Measurements from ENCODE around the gene GTPBP3. TPM values are rescaled to one million over a fixed set of nuclear protein-coding genes. Genes with fewer than 3 reads are reported as not detected.

The GTPBP3 gene
- total RNA-seq, 1 donor from 2014 or later, result 12.3 TPM

DNA sequence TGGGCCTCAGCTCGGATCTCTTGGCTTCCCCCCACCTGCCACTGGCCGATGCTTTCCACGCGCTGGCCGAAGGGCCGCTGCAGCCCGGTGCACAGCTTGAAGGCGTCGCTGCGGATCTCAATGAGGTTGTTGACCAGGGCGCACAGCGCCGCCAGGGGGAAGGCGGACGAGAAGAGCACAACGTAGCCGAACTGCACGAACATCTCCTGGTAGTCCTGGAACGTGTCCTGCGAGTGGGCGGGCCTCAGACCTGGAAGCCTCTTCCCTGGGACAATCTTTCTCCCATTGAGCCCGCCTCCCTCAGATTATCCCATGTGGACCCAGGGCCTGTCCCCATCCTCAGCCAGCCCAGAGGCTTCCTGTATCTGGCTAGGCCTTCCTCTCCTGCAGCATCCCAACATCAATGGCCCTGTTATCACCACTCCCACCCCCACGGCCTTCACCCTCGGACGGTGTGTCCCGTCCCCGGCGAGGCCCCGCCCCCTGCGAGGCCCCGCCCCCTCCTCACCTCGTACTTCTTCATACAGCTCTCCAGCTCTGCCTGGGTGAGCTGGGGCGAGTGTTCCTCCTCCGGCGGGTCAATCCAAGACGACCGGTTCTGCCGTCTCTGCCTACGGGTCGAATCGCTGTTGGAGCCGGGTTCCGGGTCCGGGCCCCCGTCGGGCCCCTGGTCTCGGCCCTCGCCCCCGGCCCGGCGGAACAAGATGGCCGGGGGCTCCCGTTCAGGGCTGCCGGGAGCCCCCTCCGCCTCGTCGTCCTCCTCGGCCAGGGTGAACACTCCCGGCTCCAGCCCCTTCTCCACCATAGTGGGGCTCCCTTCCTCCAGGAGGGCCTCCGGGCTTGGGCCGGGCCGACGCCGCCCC is 9.5 kb upstream of the GTPBP3 start:
- no peak for DNase-seq

DNA sequence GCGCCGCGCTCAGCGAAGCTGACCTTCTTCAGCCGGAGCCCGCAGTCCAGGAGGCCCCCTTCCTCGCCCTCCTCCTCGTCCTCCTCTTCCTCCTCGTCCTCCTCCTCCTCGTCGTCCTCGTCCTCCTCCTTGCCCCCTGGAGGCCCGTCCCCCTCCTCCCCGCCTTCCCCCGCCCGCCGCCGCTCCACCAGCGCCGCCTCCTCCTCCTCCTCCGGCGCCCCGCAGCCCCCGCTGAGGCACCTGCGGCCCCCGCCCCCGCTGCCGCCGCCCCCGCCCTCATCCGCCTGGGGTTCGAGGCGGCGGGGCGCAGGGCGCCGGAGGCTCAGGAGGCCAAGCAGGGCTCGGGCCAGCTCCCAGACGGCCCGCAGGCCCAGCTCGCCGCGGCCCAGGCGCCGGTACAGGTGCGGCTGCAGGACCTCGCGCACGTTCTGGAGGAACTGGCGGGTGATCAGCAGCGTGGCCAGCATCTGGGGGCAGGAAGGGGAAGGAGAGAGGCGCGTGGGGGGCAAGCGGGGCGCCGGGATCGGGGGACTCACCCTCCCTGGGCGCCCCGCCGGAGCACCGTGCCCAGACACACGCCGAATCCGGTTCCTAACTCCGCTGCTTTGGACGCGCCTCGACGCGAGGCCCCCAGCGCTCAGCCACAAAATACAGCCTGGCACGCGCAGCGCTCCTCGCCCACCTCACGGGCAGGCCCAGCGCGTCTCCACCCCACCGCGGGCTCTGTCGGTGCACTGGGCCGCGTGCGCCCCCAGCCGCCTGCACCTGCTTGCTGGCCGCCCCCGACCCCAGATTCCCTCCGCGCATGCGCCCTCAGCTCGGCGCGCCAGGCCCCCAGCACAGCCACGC is 8.6 kb upstream of the GTPBP3 start:
- DNase-seq, result no peak

DNA sequence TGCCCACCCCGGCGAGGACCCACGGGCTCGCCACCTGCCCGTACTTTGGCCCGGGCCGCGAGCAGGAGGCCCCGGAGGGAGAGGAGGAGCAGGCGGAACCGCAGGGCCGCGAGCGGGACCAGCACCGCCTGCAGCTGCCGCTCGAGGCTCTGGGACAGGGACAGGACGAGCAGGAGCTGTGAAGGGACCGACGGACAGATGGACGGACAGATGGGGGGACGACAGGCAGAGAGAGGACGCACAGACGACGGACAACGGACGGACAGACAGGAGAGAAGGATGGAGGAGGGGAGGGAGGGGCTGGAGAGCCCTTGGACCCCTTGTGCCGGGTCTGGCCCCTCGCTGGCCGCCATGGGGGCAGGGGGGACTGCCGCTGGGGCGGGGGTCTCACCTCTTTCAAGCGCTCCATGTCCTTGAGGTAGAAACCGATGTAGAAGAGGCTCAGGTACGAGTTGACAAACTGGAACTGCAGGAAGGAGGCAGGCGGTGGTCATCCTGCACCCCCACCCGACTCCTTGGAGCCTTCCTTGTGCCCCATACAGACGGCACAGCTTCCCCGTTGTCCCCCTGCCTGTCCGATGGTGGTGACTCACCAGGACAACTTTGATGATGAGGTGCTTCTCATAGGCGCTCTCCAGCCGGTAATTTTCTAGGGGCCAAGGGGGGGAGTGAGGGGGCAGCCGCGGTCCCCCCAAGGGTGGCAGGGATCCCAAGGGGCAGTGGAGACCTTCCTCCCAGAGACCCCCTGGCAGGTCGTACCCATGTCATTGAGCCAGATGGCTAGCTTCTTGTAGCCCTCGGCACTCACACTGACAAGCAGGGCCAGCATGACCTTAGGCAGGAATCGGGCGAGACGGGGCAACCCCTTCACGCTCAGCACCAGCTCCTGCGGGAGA is 7.7 kb upstream of the GTPBP3 start:
- no peak for DNase-seq

DNA sequence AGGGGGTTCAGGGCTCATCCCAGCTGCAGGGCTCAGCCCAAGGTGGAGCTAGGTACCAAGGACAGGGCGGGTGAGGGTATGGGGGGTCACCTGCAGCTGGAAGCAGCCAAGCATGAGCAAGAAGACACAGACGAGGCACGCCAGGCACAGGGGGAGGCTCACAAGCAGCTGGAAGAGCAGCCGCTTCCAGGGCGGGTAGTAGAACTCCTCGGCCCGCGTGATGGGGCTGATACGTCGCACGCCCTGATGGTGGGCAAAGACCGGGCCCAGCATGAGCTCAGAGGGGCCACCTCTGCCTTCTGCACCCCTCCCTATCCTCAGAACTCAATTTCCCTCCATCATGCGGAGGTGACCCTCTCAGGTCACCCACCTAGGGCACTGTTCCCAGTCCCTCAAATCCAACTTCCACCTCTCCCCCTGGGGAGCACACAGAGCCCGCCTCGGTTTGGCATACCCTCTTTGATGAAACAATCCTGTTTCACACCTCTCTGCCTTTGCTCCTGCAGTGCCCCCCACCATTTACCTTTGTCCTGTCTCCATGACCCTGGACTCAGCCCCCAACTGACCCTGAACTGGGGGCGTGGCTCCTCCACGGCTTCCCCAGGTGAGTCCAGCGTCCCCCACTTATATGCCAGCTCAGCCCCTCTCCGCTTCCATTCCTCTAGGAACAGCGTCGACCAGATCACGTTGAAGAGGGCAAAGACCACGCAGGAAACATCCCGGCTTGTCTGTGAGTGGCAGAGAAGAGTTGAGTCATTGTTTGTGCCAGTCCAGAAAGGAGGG is 6.9 kb upstream of the GTPBP3 start:
- no peak for DNase-seq

DNA sequence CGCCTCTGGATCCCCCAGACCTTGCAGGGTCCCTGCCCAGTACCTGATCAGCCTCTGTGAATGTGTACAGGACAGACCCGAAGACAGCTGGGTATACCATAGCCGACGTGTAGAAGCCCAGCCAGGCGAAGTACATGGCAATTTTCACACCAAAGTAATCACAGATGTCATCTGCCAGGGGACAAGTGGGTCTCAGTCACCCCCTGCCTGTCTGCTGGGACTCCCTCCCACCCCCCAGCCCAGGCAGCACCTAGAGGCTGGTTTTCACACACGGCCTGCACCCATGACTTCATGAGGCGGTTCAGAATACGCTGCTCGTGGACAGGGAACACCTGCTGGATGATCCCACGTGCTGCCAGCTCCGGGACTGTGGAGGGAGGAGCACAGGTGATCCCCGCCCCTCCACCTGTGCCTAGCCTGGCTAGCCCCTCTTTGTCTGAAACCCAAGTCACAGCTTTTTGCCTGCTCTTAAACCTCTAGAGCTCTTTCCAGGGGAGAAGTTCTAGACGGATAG is 6.3 kb upstream of the GTPBP3 start:
- no peak for DNase-seq

DNA sequence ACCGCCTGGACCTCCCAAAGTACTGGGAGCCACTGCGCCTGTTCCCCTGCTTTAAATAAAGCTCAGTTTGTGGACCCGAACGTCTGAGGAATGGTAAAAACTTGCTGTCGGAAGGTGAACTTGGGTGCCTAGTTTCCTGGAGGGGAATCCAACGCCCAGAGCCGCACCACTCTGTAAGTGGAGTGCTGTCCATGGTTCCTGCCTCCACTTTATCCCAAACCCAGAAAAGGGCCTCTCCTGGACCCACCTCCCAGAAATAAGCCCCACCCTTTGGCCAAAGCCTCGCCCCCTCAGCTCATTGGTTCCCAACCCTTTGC is 5.0 kb upstream of the GTPBP3 start:
- no peak for DNase-seq

DNA sequence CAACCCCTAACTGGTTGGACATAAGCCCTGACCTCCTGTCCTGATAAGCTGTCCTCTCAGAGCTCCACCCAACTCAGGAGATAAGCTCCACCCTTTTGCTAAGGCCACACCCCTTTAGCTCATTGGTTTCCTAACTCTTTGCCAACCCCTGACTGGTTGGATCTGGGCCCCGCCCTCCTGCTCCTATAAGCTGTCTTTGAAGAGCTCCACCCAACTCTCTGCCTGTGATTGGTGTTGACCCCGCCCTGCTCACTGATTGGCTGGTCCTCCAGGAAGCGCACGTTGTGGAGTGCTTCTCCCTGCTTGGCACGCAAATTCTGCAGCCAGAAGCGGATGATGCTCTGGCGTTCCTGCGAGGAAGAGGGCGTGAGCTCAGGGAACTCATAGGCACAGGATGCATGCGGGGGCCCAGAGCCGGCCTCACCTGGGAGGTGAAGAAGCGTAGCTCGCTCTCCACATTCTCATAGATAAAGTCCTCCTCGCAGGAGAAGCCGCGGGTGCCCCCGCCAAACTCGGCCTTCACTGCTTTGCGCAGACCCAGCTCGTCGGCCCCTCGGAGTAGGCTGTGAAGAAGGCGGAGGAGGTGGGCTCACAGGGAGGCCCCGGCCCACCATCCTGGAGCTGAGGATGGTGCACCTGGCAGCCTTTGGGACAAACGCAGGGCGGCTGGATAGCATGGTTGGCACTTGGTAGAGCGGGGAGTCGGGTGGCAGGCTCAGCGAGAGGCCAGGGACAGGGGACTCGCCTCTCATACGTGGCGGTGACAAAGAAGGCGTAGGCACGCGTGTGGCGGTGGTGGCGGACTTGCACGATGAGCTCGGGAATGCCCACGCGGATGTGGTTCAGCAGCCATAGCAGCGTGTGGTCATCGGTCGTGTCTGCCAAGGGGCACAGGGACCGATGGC is 4.4 kb upstream of the GTPBP3 start:
- DNase-seq, result peak; percentile 50

DNA sequence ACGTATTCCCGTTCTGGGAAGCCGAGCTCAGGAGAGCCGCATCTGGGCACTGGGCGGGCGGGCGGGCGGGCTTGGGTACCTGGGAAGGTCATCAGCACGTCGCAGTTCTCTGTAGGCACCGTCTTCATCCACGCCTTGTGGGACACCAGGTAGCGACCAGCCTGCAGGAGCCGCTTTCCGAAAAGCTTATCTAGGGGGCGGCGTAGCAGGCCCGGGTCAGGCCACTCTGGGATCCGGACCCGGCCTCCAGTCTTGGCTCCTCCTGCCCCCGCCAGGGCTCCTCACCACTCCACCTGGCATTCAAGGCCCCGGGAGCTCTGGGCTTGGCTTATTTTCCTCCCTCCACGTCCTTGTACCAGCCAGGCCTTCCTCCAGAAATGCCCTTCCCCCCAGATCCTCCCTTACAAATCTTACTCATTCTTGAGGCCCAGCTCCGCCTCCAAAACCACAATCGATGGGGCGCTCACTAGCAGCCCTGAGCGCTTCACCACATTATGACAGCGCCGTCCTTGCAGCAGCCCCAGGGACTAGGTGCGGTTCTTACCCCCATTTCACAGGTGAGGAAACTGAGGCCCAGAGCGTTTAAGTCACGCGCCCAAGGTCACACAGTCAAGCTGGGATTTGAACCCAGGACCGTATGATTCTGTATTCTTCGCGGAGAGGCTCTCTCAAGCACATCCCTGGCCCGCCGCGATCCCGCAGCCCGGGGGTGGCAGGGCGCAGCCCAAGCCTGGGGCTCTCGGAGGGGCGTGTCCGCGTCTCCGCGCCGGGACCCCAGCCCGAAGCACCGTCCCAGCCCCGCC is 3.5 kb upstream of the GTPBP3 start:
- no peak for DNase-seq

DNA sequence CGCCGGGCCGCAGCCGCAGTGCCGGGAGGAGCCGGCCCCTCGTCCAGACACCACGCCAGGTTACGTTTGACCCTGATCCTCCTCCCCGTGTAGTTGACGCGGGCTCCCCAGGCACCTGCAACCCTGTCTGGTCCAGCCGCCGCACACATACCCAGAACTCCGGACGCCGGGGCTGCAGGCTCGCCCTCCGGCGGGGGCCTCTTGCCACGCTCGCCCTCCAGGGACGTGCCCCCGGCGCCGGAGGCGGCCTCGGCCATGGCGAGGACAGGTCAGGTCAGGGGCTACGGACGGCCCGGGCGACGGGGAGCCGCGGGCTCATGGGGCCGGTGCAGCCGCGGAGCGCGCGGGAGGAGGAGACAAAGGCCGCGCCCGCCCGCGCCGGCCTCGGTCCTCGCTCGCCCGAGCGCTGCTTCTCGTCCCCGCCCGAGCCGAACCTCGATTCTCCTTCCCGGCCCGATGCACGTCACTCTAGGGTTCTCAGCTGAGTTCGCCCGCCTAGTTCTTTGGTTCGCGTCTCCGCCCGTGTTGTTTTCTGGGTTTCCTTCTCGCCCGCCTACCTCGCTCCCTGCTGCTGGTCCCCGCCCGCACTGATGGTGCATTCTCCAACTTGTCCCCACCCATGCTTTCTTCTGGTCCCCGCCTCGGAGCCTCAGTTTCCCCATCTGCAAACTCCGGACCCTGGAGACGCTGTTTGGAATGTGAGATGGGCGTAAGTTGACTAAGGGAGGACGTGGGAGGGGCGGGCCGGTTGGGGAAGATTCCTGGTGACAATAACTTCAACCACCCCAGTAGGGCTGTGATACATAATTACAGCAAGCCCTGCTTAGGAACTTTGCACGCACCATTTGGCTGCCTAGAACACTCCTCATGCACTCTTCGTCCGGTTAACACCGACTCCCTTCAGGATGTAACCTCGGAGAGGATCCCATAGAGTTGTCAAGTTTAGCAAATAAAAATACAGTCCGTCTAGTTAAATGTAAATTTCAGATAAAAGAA is 2.6 kb upstream of the GTPBP3 start, which contains the start of gene ANO8:
Gene ANO8 (minus strand): TSS at position 442 of the 996 bp plus-strand sequence. CDS start 185 bp downstream, at position 257.
- peak; percentile 99 for DNase-seq

DNA sequence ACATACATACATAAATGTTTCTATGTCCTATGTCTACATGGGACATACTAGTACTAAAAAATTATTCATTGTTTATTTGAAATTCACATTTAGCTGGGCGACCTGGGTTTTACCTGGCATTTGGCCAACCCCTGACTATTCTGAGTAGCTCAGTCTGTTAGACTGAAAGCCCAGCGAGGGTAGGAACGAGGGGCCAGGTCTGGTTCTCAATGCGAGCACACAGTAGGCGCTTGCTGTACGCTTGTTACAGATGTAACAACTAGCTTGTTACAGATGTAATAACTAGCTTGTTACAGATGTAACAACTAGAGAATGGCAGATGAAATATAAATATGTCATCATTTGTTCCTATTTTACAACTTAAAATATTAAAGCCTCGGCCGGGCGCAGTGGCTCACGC is 1.8 kb upstream of the GTPBP3 start:
- no peak for DNase-seq

DNA sequence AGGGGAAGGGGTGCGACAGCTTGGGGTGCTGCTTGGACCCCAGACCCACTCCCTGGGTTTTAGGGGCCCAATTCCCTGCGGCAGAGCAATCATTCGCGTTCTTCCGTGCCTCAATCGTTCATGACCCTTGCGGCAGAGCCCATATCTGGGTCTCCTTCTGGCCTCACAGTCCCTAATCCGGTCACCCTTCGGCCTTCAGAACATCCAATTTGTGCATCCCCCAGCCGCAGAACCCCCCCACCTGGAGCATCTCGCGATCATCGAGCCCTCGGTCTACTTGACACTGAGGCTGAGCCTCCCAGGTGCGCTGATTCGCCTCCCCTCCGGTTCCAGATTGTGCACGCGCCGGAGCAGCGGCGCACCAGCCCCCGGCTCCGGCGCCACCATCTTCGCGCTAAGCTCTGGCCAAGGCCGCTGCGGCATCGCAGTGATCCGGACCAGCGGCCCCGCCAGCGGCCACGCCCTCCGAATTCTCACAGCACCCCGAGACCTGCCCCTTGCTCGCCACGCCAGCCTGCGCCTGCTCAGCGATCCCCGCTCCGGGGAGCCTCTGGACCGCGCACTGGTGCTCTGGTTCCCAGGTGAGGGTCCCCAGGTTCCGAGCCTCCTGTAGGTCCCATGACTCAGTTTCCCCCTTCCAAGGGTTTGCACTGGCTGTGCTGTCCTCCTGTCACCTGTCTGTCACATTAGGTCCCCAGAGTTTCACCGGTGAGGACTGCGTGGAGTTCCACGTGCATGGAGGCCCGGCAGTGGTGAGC is 501 bp downstream of the GTPBP3 start:
- DNase-seq, result no peak

DNA sequence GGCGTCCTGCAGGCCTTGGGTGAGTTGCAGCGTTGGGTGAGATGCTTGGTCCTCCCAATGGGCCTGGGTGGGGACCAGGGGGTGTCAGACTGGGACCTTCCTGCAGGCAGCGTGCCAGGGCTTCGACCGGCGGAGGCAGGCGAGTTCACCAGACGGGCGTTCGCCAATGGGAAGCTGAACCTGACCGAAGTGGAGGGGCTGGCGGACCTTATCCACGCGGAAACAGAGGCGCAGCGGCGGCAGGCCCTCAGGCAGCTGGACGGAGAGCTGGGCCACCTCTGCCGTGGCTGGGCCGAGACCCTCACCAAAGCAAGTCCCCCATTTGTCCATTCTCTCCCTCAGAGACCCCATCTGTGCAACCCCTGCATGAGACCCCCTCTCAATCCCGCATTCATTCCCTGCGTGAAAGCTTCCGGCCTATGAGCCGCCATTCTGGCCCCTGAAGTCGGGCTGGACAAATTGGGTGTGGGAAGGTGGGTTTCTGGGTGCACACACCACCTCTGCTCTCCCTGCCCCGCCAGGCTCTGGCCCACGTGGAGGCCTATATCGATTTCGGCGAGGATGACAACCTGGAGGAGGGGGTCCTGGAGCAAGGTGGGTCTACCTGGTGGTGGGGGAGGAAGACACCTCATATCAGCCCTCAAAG is 1.2 kb downstream of the GTPBP3 start:
- DNase-seq, result no peak

DNA sequence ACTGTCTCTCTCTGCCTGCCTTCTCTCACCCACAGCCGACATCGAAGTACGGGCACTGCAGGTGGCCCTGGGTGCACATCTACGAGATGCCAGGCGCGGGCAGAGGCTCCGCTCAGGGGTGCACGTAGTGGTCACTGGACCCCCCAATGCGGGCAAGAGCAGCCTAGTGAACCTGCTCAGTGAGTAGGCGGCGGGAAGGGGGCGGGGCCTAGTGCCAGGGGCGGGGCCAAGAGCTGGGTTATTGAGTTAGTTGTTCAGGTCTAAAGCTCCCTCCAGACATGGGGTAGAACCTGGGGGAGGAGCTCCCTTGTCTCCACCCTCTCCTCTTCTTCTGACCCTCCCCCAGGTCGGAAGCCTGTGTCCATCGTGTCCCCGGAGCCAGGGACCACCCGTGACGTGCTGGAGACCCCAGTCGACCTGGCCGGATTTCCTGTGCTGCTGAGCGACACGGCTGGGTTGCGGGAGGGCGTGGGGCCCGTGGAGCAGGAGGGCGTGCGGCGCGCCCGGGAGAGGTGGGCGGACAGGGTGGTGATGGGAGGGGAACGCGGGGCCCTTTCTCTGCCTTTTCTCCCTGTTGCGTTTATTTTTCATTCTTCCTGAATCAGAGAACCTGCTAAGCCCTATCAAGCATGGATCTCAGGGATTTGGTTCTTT is 1.9 kb downstream of the GTPBP3 start:
- no peak for DNase-seq

DNA sequence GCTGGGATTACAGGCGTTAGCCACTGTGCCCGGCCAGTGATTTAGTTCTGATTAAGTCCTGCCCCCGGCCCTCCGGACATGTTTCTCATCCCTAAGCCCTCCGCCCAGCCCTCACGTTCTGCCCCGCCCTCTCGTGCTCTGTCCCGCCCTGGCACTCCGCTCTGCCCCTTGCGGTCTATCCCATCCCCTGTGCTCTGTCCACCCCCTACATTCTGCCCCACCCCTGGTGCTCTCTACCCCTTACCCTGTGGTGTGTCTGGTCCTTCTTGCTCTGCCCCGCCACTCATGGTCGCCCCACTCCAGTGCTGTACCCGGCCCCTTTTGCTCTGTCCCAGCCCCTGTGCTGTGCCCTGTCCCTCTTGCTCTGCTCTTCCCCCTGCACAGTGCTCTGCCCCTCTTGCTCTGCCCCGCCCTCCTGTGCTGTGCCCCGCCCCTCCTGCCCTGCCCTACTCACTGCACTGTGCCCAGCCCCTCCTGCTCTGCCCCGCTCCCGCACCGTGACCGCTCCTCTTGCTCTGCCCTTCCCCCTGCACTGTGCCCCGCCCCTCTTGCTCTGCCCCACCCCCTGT is 3.0 kb downstream of the GTPBP3 start:
- no peak for DNase-seq

DNA sequence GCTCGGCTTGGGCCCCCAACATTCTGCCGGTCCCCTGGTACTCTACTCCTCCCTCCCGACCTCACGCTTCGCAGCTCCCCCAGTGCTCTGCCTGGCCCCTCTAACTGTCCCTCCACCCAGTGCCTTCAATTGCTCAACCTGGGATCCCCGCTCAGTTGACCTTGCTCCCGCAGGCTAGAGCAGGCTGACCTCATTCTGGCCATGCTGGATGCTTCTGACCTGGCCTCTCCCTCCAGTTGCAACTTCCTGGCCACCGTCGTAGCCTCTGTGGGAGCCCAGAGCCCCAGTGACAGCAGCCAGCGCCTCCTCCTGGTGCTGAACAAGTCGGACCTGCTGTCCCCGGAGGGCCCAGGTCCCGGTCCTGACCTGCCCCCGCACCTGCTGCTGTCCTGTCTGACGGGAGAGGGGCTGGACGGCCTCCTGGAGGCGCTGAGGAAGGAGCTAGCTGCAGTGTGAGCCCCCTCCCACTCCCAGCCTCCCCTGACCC is 3.6 kb downstream of the GTPBP3 start:
- no peak for DNase-seq

DNA sequence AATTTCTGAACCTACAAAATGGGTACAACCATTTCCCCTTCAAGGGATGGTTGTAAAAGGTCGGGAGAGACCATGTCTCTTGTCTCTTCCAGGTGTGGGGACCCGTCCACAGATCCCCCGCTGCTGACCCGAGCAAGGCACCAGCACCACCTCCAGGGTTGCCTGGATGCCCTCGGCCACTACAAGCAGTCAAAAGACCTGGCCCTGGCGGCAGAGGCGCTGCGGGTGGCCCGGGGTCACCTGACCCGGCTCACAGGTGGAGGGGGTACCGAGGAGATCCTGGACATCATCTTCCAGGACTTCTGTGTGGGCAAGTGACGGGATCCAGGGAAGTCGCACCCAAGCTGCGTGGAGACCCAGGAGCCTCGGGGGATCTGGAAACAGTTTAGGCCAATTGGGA is 4.0 kb downstream of the GTPBP3 start:
- DNase-seq, result no peak
